Naive thymus-derived CD8-positive, alpha-beta T cell (primary cell): ENCODE data around the gene DUSP16. TPM values are rescaled to one million over a fixed set of nuclear protein-coding genes. Genes with fewer than 3 reads are reported as not detected.

Experiments
- ATAC-seq, 2 donors: fragments of 150-1000 bp; cut with Tn5 transposase in 1 of 2; sonication (Bioruptor Pico), chemical (Tn5 transposase) in 1 of 2; 1 replicate in 1 of 2; 2 replicates in 1 of 2; pipeline ENCODE4 v1.10.0; 2021; ENCODE audit warnings: mild to moderate bottlenecking in 2 of 2, moderate library complexity in 2 of 2
- POLR2A ChIA-PET: fragments of 350-600 bp; sonication (Branson Sonifier 250); formaldehyde crosslinking; loops from one replicate; lab custom pipeline; 2021; ENCODE audit warnings: antibody characterized with exemption; lab: Charles Lee
- DNase-seq, 10 donors: peaks; one replicate each; pipeline versions ENCODE4 v3.0.0 to v3.0.0-alpha.2; 2020 to 2022
- H3K27ac Mint-ChIP-seq, 10 donors: one replicate each; pipeline ENCODE4 v1.8.0; 2020 to 2022; ENCODE audit warnings: mild to moderate bottlenecking in 10 of 10, mixed read lengths in 10 of 10, moderate library complexity in 4 of 10, inconsistent platforms in 1 of 10
- H3K27me3 Mint-ChIP-seq, 5 donors: one replicate each; pipeline ENCODE4 v1.8.0; 2021 to 2022; ENCODE audit warnings: mixed read lengths in 5 of 5
- H3K36me3 Mint-ChIP-seq, 3 donors: one replicate each; pipeline ENCODE4 v1.8.0; 2020 to 2022; ENCODE audit warnings: mixed read lengths in 3 of 3, mild to moderate bottlenecking in 2 of 3, inconsistent platforms in 1 of 3
- H3K4me1 Mint-ChIP-seq, 4 donors: one replicate each; pipeline ENCODE4 v1.8.0; 2021 to 2022; ENCODE audit warnings: mixed read lengths in 4 of 4
- H3K4me3 Mint-ChIP-seq, 10 donors: one replicate each; pipeline ENCODE4 v1.8.0; 2020 to 2022; ENCODE audit warnings: mild to moderate bottlenecking in 10 of 10, mixed read lengths in 10 of 10, moderate library complexity in 6 of 10, inconsistent platforms in 1 of 10
- H3K9me3 Mint-ChIP-seq, 9 donors: one replicate each; pipeline ENCODE4 v1.8.0; 2020 to 2022; ENCODE audit warnings: mixed read lengths in 9 of 9, mild to moderate bottlenecking in 3 of 9, inconsistent platforms in 1 of 9, moderate library complexity in 1 of 9
- polyA plus RNA-seq, 3 donors: library from polyadenylated mRNA; unstranded; fragments of 300-500 nt; fragmentation: Illumina TruSeq; gene quantifications; one replicate each; pipeline ENCODE4 v1.2.3, GENCODE V29; 2021
- total RNA-seq, 8 experiments: library from RNA in 2 of 8; stranded (reverse) in 2 of 8; gene quantifications; one replicate each; pipeline ENCODE4 v1.2.3 and lab custom pipeline; 2021 to 2026

Gene DUSP16
- total and polyA plus RNA-seq, 5 experiments from 2014 or later, result 4.5 to 30.4 (median 4.7) TPM

- Mint-ChIP-seq H3K27ac (peak overlapping the region in 1 of 10 donors; percentile 50), H3K36me3 (peaks cover 0 to 4% (median 3%) of the 10 kb centered on the region in 3 donors), H3K4me1 (peaks cover 2 to 12% (median 4%) of the 10 kb centered on the region in 4 donors), H3K4me3 (no peak overlapping the region), H3K9me3 (no peaks in the 10 kb centered on the region), H3K27me3 (no peaks in the 10 kb centered on the region)
- POLR2A ChIA-PET, result no interaction called here
- ATAC-seq (no peak), DNase-seq (no peak)
Observed at GRCh38 chr12:12452326-12452902, 110.2 kb downstream of the DUSP16 start.

GRCh38 chr12:12451098-12451497 is 111.6 kb downstream of the DUSP16 start:
- no peaks in the 10 kb centered on the region for H3K9me3 Mint-ChIP-seq
- DNase-seq (no peak), ATAC-seq (no peak)
- peak overlapping the region in 1 of 10 donors; percentile 52 for H3K27ac Mint-ChIP-seq
- H3K36me3 Mint-ChIP-seq, result peaks cover 0 to 5% (median 3%) of the 10 kb centered on the region in 3 donors
- H3K27me3 Mint-ChIP-seq, result no peaks in the 10 kb centered on the region
- POLR2A ChIA-PET, result interaction anchor here (1.0 kb wide), 1 partner anchor 9 kb away, joined by 4 read pairs; no protein-coding TSS in a partner anchor
- H3K4me1 Mint-ChIP-seq, result peaks cover 8 to 22% (median 12%) of the 10 kb centered on the region in 4 donors
- H3K4me3 Mint-ChIP-seq, result no peak overlapping the region

- POLR2A ChIA-PET, result interaction anchor here (1.0 kb wide), 1 partner anchor 8 kb away, joined by 4 read pairs; no protein-coding TSS in a partner anchor
- peaks cover 0 to 8% (median 3%) of the 10 kb centered on the region in 3 donors for H3K36me3 Mint-ChIP-seq
- no peak overlapping the region for H3K4me3 Mint-ChIP-seq
- H3K9me3 Mint-ChIP-seq, result no peaks in the 10 kb centered on the region
- no peaks in the 10 kb centered on the region for H3K27me3 Mint-ChIP-seq
- peaks cover 9 to 22% (median 16%) of the 10 kb centered on the region in 4 donors for H3K4me1 Mint-ChIP-seq
- H3K27ac Mint-ChIP-seq, result peak overlapping the region in 1 of 10 donors; percentile 56
- DNase-seq, result no peak
- no peak for ATAC-seq
Observed at GRCh38 chr12:12450043-12450471, 112.6 kb downstream of the DUSP16 start.

- ATAC-seq, result no peak
- Mint-ChIP-seq H3K9me3 (no peaks in the 10 kb centered on the region), H3K36me3 (peaks cover 0 to 8% (median 3%) of the 10 kb centered on the region in 3 donors), H3K4me1 (peaks cover 9 to 26% (median 16%) of the 10 kb centered on the region in 4 donors), H3K27ac (peak overlapping the region in 3 of 10 donors; percentile 50 to 66 (median 56)), H3K27me3 (no peaks in the 10 kb centered on the region), H3K4me3 (no peak overlapping the region)
- DNase-seq, result no peak
- POLR2A ChIA-PET, result no interaction called here
Observed at GRCh38 chr12:12449533-12450025, 113.1 kb downstream of the DUSP16 start.

- no peaks in the 10 kb centered on the region for H3K9me3 Mint-ChIP-seq
- ATAC-seq (no peak), DNase-seq (no peak)
- peaks cover 16 to 43% (median 32%) of the 10 kb centered on the region in 4 donors for H3K4me1 Mint-ChIP-seq
- POLR2A ChIA-PET, result no interaction called here
- peaks cover 0 to 6% (median 3%) of the 10 kb centered on the region in 3 donors for H3K36me3 Mint-ChIP-seq
- no peaks in the 10 kb centered on the region for H3K27me3 Mint-ChIP-seq
- peak overlapping the region in 3 of 10 donors; percentile 57 to 81 (median 67) for H3K27ac Mint-ChIP-seq
- no peak overlapping the region for H3K4me3 Mint-ChIP-seq
Observed at GRCh38 chr12:12447837-12448236, 114.8 kb downstream of the DUSP16 start.

- no peaks in the 10 kb centered on the region for H3K9me3 Mint-ChIP-seq
- POLR2A ChIA-PET, result interaction anchor here (1.5 kb wide), 1 partner anchor 17 kb away, joined by 4 read pairs; no protein-coding TSS in a partner anchor
- H3K27me3 Mint-ChIP-seq, result no peaks in the 10 kb centered on the region
- ATAC-seq, result no peak
- peaks cover 0 to 6% (median 3%) of the 10 kb centered on the region in 3 donors for H3K36me3 Mint-ChIP-seq
- peak overlapping the region in 1 of 10 donors; percentile 14 for H3K4me3 Mint-ChIP-seq
- peak overlapping the region in 7 of 10 donors; percentile 26 to 83 (median 63) for H3K27ac Mint-ChIP-seq
- H3K4me1 Mint-ChIP-seq, result peaks cover 17 to 50% (median 38%) of the 10 kb centered on the region in 4 donors
- no peak for DNase-seq
Observed at GRCh38 chr12:12447236-12447635, 115.4 kb downstream of the DUSP16 start.

GRCh38 chr12:12446786-12447185 is 115.9 kb downstream of the DUSP16 start:
- Mint-ChIP-seq H3K27ac (peak overlapping the region in 7 of 10 donors; percentile 46 to 81 (median 63)), H3K36me3 (peaks cover 0 to 6% (median 3%) of the 10 kb centered on the region in 3 donors), H3K4me1 (peaks cover 17 to 54% (median 43%) of the 10 kb centered on the region in 4 donors), H3K9me3 (no peaks in the 10 kb centered on the region), H3K4me3 (no peak overlapping the region), H3K27me3 (no peaks in the 10 kb centered on the region)
- DNase-seq, result no peak
- POLR2A ChIA-PET, result interaction anchor here (1.5 kb wide), 1 partner anchor 17 kb away, joined by 4 read pairs; no protein-coding TSS in a partner anchor
- ATAC-seq, result no peak

GRCh38 chr12:12445882-12446181 is 116.8 kb downstream of the DUSP16 start:
- ATAC-seq (no peak), DNase-seq (no peak)
- Mint-ChIP-seq H3K27ac (peak overlapping the region in 4 of 10 donors; percentile 11 to 61 (median 44)), H3K4me1 (peaks cover 23 to 64% (median 52%) of the 10 kb centered on the region in 4 donors), H3K9me3 (no peaks in the 10 kb centered on the region), H3K27me3 (no peaks in the 10 kb centered on the region), H3K4me3 (no peak overlapping the region), H3K36me3 (peaks cover 0 to 6% (median 3%) of the 10 kb centered on the region in 3 donors)
- POLR2A ChIA-PET, result interaction anchor here (0.6 to 1.5 kb wide), 2 partner anchors 18 to 1827 kb away, joined by 3 to 4 read pairs; no protein-coding TSS in a partner anchor

- DNase-seq (no peak), ATAC-seq (no peak)
- peak overlapping the region in 5 of 10 donors; percentile 21 to 99 (median 27) for H3K27ac Mint-ChIP-seq
- H3K36me3 Mint-ChIP-seq, result peaks cover 0 to 6% (median 3%) of the 10 kb centered on the region in 3 donors
- H3K27me3 Mint-ChIP-seq, result no peaks in the 10 kb centered on the region
- H3K4me1 Mint-ChIP-seq, result peaks cover 27 to 69% (median 57%) of the 10 kb centered on the region in 4 donors
- no peaks in the 10 kb centered on the region for H3K9me3 Mint-ChIP-seq
- H3K4me3 Mint-ChIP-seq, result no peak overlapping the region
- POLR2A ChIA-PET, result interaction anchor here (0.6 to 1.5 kb wide), 3 partner anchors 9 to 1828 kb away, joined by 3 to 4 read pairs (median 3); no protein-coding TSS in a partner anchor
Observed at GRCh38 chr12:12445165-12445881, 117.3 kb downstream of the DUSP16 start.

GRCh38 chr12:12443431-12443878 is 119.2 kb downstream of the DUSP16 start:
- ATAC-seq, result no peak
- no peaks in the 10 kb centered on the region for H3K9me3 Mint-ChIP-seq
- peak overlapping the region in 6 of 10 donors; percentile 22 to 81 (median 38) for H3K4me3 Mint-ChIP-seq
- POLR2A ChIA-PET, result interaction anchor here (0.6 to 3.5 kb wide), 4 partner anchors 9 to 38 kb away, joined by 3 to 44 read pairs (median 6); no protein-coding TSS in a partner anchor
- H3K36me3 Mint-ChIP-seq, result peaks cover 0 to 3% (median 3%) of the 10 kb centered on the region in 3 donors
- peaks cover 37 to 79% (median 65%) of the 10 kb centered on the region in 4 donors for H3K4me1 Mint-ChIP-seq
- no peaks in the 10 kb centered on the region for H3K27me3 Mint-ChIP-seq
- H3K27ac Mint-ChIP-seq, result peak overlapping the region; percentile 93 to 99 (median 98)
- DNase-seq, result no peak

GRCh38 chr12:12442548-12443071 is 120.1 kb downstream of the DUSP16 start:
- H3K27me3 Mint-ChIP-seq, result no peaks in the 10 kb centered on the region
- ATAC-seq, result no peak
- POLR2A ChIA-PET, result interaction anchor here (0.8 to 3.5 kb wide), 13 partner anchors 8 to 294 kb away, joined by 3 to 44 read pairs (median 4); partner anchors contain the start of gene DUSP16
- no peak for DNase-seq
- H3K36me3 Mint-ChIP-seq, result peaks cover 0 to 3% (median 3%) of the 10 kb centered on the region in 3 donors
- H3K4me1 Mint-ChIP-seq, result peaks cover 37 to 82% (median 63%) of the 10 kb centered on the region in 4 donors
- peak overlapping the region; percentile 93 to 99 (median 98) for H3K27ac Mint-ChIP-seq
- H3K4me3 Mint-ChIP-seq, result peak overlapping the region in 8 of 10 donors; percentile 37 to 81 (median 74)
- no peaks in the 10 kb centered on the region for H3K9me3 Mint-ChIP-seq
